Peyer's patch (tissue), 4 donors: ENCODE results near the gene PLCXD3. TPM values are rescaled to one million over a fixed set of nuclear protein-coding genes. Genes with fewer than 3 reads are reported as not detected.

Source experiments
- DNase-seq, 3 donors: peaks; one replicate each; pipeline ENCODE4 v3.0.0-alpha.2; 2017 to 2019
- H3K27ac ChIP-seq, 4 donors: fragments of 200-600 bp; sonication (generic); one replicate each; pipeline ENCODE4 v1.5.1; 2016 to 2019
- H3K27me3 ChIP-seq, 2 donors: fragments of 200-600 bp; sonication (generic); one replicate each; pipeline ENCODE4 v1.5.1; 2019
- H3K36me3 ChIP-seq, 3 donors: fragments of 200-600 bp; sonication (generic); one replicate each; pipeline ENCODE4 v1.5.1; 2016 to 2019
- H3K4me1 ChIP-seq, 4 donors: fragments of 200-600 bp; sonication (generic); one replicate each; pipeline ENCODE4 v1.5.1; 2016 to 2019
- H3K4me3 ChIP-seq, 4 donors: fragments of 200-600 bp; sonication (generic); 1 replicate in 3 of 4; 2 replicates in 1 of 4; pipeline ENCODE4 v1.5.1; 2016 to 2019; ENCODE audit warnings: mild to moderate bottlenecking in 1 of 4
- H3K9me3 ChIP-seq, 4 donors: fragments of 200-600 bp; sonication (generic); one replicate each; pipeline ENCODE4 v1.5.1; 2016 to 2019; ENCODE audit warnings: mild to moderate bottlenecking in 1 of 4
- POLR2A ChIP-seq, 2 donors: fragments of 450-650 bp; IDR thresholded peaks; one replicate each; pipeline ENCODE4 v1.5.1; 2017; ENCODE audit warnings: antibody characterized with exemption in 2 of 2, mild to moderate bottlenecking in 2 of 2, moderate library complexity in 2 of 2
- total RNA-seq, 4 donors: library from RNA; depleted of rRNA; stranded (reverse); fragments of >200 nt; gene quantifications; one replicate each; pipeline ENCODE4 v1.1.0, GENCODE V29; 2016
- TF ChIP-seq, protein P1 (sequence below), 6 experiments: fragments of 450-650 bp in 4 of 6; fragments of 200-600 bp in 2 of 6; sonication (generic) in 1 of 6; IDR thresholded peaks; one replicate each; pipeline ENCODE4 v1.5.1; 2017 to 2019; ENCODE audit warnings: antibody characterized with exemption in 6 of 6, mild to moderate bottlenecking in 3 of 6, moderate library complexity in 1 of 6

Gene PLCXD3
- total RNA-seq, 4 donors from 2014 or later: 0.83 to 2.8 (median 1.6) TPM

DNA sequence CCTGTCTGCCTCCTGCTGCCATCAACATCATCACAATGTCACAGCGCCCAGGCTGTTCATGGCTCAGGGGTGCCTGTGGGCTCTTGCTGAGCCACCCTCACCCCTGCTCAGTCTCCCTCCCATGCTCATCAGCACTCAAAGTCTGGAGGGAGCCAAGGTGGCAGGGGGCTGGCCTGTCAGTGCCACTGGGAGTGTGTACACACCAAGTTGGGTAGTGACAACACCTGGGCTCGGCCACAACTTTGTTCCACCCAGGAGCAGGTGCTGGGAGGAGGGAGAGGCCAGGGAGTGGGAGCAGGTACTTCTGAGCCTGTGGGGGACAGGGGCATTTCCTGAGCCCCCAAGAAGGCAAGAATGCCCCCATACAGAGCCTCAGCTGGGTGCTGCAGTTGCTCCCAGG lies 219.6 kb downstream of the PLCXD3 start:
- Histone ChIP-seq H3K4me1 (peaks cover 0 to 3% (median 0%) of the 10 kb centered on the region in 4 donors), H3K36me3 (no peaks in the 10 kb centered on the region), H3K27ac (no peak overlapping the region), H3K4me3 (no peak overlapping the region), H3K9me3 (no peaks in the 10 kb centered on the region), H3K27me3 (no peaks in the 10 kb centered on the region)
- no peak for DNase-seq
- TF ChIP-seq POLR2A (IDR thresholded peaks at IDR 0.05): no peak

DNA sequence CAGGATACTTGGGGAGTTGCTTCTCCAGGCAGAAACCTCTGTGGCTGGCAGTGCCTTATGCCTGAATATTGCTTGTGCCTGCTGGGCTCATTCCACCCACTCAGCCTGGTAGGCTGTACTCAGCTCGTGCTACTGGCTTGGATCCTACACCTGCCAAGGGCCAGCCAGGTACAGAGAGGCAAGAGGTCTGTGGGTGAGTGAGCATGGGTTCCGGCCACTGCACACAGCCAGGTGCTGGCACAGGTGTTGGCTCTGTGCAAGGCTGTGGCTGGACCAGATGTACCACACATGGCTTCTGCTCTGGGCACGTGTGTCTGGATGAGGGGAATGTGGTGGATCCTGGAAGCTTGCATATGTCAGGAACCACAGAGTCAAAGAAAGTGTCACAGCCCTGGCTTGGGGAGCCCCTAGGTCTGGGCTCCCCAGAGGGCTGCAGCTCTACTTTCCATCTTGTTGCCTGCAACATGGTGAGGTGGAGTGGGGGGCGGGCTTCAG lies 220.4 kb downstream of the PLCXD3 start:
- H3K36me3 ChIP-seq: no peaks in the 10 kb centered on the region
- peaks cover 0 to 3% (median 0%) of the 10 kb centered on the region in 4 donors for H3K4me1 ChIP-seq
- no peak for TF ChIP-seq POLR2A (IDR thresholded peaks at IDR 0.05)
- TF ChIP-seq, protein P1, sequence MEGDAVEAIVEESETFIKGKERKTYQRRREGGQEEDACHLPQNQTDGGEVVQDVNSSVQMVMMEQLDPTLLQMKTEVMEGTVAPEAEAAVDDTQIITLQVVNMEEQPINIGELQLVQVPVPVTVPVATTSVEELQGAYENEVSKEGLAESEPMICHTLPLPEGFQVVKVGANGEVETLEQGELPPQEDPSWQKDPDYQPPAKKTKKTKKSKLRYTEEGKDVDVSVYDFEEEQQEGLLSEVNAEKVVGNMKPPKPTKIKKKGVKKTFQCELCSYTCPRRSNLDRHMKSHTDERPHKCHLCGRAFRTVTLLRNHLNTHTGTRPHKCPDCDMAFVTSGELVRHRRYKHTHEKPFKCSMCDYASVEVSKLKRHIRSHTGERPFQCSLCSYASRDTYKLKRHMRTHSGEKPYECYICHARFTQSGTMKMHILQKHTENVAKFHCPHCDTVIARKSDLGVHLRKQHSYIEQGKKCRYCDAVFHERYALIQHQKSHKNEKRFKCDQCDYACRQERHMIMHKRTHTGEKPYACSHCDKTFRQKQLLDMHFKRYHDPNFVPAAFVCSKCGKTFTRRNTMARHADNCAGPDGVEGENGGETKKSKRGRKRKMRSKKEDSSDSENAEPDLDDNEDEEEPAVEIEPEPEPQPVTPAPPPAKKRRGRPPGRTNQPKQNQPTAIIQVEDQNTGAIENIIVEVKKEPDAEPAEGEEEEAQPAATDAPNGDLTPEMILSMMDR (IDR thresholded peaks at IDR 0.05): no peak
- H3K9me3 ChIP-seq: no peaks in the 10 kb centered on the region
- DNase-seq: no peak
- H3K27ac ChIP-seq: no peak overlapping the region
- no peaks in the 10 kb centered on the region for H3K27me3 ChIP-seq
- H3K4me3 ChIP-seq: no peak overlapping the region

DNA sequence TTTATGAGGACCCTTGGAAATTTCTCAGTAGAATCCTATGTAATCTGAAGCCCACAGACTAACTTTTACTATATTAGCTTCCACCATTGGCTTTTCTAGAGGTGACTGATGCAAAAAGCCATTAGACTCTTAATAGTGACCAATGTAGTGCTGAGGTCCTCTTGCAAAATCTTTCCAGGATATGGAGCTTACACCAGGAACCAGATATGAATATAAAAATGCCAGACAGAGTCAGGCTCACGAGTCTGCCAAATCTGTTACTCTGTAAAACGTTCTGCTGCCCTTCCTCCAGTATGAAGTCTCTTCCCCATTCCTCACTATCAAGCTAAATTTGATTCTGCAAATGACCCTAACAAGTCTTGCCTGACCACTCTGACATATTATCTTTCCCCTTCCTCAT lies 223.7 kb downstream of the PLCXD3 start:
- no peaks in the 10 kb centered on the region for H3K9me3 ChIP-seq
- no peak for DNase-seq
- TF ChIP-seq, protein P1 (IDR thresholded peaks at IDR 0.05): no peak
- no peak for TF ChIP-seq POLR2A (IDR thresholded peaks at IDR 0.05)
- H3K4me3 ChIP-seq: no peak overlapping the region
- no peaks in the 10 kb centered on the region for H3K27me3 ChIP-seq
- H3K4me1 ChIP-seq: peaks cover 0 to 3% (median 0%) of the 10 kb centered on the region in 4 donors
- H3K36me3 ChIP-seq: no peaks in the 10 kb centered on the region
- H3K27ac ChIP-seq: no peak overlapping the region

DNA sequence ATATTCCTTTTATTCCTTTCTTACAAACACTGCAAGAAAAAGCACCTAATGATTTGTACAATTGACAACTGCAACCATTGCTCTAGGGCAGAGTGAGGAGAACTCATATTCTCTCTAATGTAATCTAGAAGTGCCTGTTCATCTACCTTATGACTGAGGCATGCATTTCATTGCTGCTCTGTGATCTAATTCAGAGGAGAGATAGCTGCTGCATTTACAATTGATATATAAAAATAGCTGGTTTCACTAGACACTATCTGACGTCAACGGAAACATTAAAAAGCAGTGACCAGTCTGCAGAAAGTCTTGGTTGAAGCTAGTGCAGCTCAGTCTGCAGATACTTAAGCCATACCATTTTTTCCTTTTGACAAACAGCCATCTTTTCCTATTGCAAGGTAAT lies 224.2 kb downstream of the PLCXD3 start:
- TF ChIP-seq, protein P1 (IDR thresholded peaks at IDR 0.05): no peak
- TF ChIP-seq POLR2A (IDR thresholded peaks at IDR 0.05): no peak
- DNase-seq: no peak
- Histone ChIP-seq H3K27ac (no peak overlapping the region), H3K9me3 (no peaks in the 10 kb centered on the region), H3K36me3 (no peaks in the 10 kb centered on the region), H3K4me1 (peaks cover 0 to 3% (median 0%) of the 10 kb centered on the region in 4 donors), H3K27me3 (no peaks in the 10 kb centered on the region), H3K4me3 (no peak overlapping the region)

DNA sequence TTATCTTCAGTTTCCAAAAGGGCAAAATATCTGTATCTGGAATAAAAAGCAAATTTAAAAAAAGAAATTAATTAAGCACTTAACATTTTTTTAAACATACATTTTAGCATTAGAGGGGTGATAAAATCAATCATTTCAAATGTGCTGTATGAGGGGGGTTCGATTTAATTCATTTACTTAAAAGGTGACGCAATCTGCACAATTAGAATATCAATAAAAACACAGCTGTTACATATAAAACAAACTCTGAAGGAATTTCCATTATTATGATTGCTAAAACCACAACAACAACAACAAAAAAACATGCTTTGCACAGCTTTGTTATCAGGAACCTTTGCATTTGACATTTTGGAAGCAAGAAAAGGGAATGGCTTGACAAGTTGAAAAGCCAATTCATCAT lies 225.5 kb downstream of the PLCXD3 start:
- H3K4me1 ChIP-seq: peaks cover 0 to 3% (median 0%) of the 10 kb centered on the region in 4 donors
- no peaks in the 10 kb centered on the region for H3K9me3 ChIP-seq
- no peaks in the 10 kb centered on the region for H3K36me3 ChIP-seq
- no peak overlapping the region for H3K27ac ChIP-seq
- no peaks in the 10 kb centered on the region for H3K27me3 ChIP-seq
- TF ChIP-seq, protein P1 (IDR thresholded peaks at IDR 0.05): no peak
- TF ChIP-seq POLR2A (IDR thresholded peaks at IDR 0.05): no peak
- H3K4me3 ChIP-seq: no peak overlapping the region
- no peak for DNase-seq

DNA sequence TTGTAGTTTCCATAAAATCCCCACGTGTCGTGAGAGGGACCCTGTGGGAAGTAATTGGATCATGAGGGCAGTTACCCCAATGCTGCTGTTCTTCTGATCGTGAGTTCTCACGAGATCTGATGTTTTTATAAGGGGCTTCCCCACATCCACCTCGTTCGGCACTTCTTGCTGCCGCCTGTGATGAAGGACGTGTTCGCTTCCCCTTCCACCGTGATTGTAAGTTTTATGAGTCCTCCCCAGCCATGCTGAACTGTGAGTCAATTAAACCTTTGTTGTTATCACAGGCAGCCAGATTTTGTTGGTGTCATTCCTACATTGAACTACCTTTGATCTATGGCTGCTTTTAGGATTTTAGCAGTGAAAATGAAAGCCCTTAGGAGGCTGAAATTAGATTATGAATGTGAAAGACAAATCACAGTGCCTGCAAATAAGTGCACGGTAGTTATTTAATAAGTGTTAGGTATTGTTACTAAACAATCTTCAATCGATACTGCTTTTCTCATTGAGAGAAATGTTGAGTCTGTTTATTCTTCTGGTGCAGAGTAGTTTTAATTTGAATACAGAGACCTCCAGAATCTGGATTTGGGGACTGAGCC lies 229.1 kb downstream of the PLCXD3 start:
- Histone ChIP-seq H3K4me1 (no peaks in the 10 kb centered on the region), H3K9me3 (no peaks in the 10 kb centered on the region), H3K27me3 (no peaks in the 10 kb centered on the region), H3K36me3 (no peaks in the 10 kb centered on the region), H3K4me3 (no peak overlapping the region), H3K27ac (no peak overlapping the region)
- DNase-seq: no peak
- TF ChIP-seq POLR2A (IDR thresholded peaks at IDR 0.05): no peak
- TF ChIP-seq, protein P1 (IDR thresholded peaks at IDR 0.05): no peak
